ENCODE data around the gene CCT7.

CCT7 gene

GRCh38 chr2:73227086-73227485 lies 7.0 kb upstream of the CCT7 start:
- no peak for DNase-seq (ENCODE audit: low spot score)

GRCh38 chr2:73228631-73229030 lies 5.5 kb upstream of the CCT7 start:
- no peak for DNase-seq (ENCODE audit: low spot score)

GRCh38 chr2:73232403-73233153 lies 1.5 kb upstream of the CCT7 start:
- no peak for DNase-seq (ENCODE audit: low spot score)

GRCh38 chr2:73233154-73233931 lies 765 bp upstream of the CCT7 start, which contains the start of gene PRADC1:
TSS of gene PRADC1 (minus strand) at chr2:73233239. CDS start at chr2:73233160, 79 bp downstream.
- DNase-seq (ENCODE audit: low spot score): peak; percentile 99

- DNase-seq (ENCODE audit: low spot score): no peak
Observed at GRCh38 chr2:73235315-73236028, 1.4 kb downstream of the CCT7 start.

- DNase-seq (ENCODE audit: low spot score): no peak
Observed at GRCh38 chr2:73237168-73237567, 3.1 kb downstream of the CCT7 start.

- no peak for DNase-seq (ENCODE audit: low spot score)
Observed at GRCh38 chr2:73238149-73238548, 4.0 kb downstream of the CCT7 start.

GRCh38 chr2:73238976-73239375 lies 4.9 kb downstream of the CCT7 start:
- DNase-seq (ENCODE audit: low spot score): no peak

GRCh38 chr2:73239776-73240175 lies 5.7 kb downstream of the CCT7 start:
- DNase-seq (ENCODE audit: low spot score): no peak

- DNase-seq (ENCODE audit: low spot score): no peak
Observed at GRCh38 chr2:73243884-73244570, 9.9 kb downstream of the CCT7 start.

GRCh38 chr2:73244580-73244979 lies 10.5 kb downstream of the CCT7 start:
- no peak for DNase-seq (ENCODE audit: low spot score)

GRCh38 chr2:73246850-73247249 lies 12.7 kb downstream of the CCT7 start:
- no peak for DNase-seq (ENCODE audit: low spot score)

- no peak for DNase-seq (ENCODE audit: low spot score)
Observed at GRCh38 chr2:73249636-73250035, 15.5 kb downstream of the CCT7 start.

GRCh38 chr2:73250872-73251846 lies 17.1 kb downstream of the CCT7 start:
- DNase-seq (ENCODE audit: low spot score): no peak

- DNase-seq (ENCODE audit: low spot score): no peak
Observed at GRCh38 chr2:73252238-73253027, 18.3 kb downstream of the CCT7 start.

GRCh38 chr2:73253400-73253799 lies 19.3 kb downstream of the CCT7 start:
- DNase-seq (ENCODE audit: low spot score): no peak

- no peak for DNase-seq (ENCODE audit: low spot score)
Observed at GRCh38 chr2:73253901-73254300, 19.8 kb downstream of the CCT7 start.

GRCh38 chr2:73254343-73255006 lies 20.4 kb downstream of the CCT7 start:
- DNase-seq (ENCODE audit: low spot score): no peak

GRCh38 chr2:73255007-73255644 lies 21.0 kb downstream of the CCT7 start:
- DNase-seq (ENCODE audit: low spot score): no peak

All from LoVo (cell line).